Vagina (tissue), 2 donors: ENCODE measurements around the gene FHL2.

Experiments
- POLR2A ChIP-seq, 2 donors: fragments of 450-650 bp; IDR thresholded peaks; one replicate each; pipeline ENCODE4 v1.6.1; 2017; ENCODE audit warnings: antibody characterized with exemption in 2 of 2, mild to moderate bottlenecking in 2 of 2, moderate library complexity in 2 of 2
- POLR2AphosphoS5 ChIP-seq, 2 donors: sonication (generic); formaldehyde crosslinking; IDR thresholded peaks; one replicate each; pipeline ENCODE4 v1.9.0; 2017; ENCODE audit warnings: antibody characterized with exemption in 2 of 2, mild to moderate bottlenecking in 2 of 2, low read depth in 1 of 2; ENCODE audit not compliant: insufficient read depth in 1 of 2
- TF ChIP-seq, protein P1 (sequence below), 3 experiments: fragments of 450-650 bp in 2 of 3; fragments of 200-600 bp in 1 of 3; sonication (generic) in 1 of 3; IDR thresholded peaks; one replicate each; pipeline ENCODE4 v1.5.1; 2017 to 2019; ENCODE audit warnings: antibody characterized with exemption in 3 of 3, mild to moderate bottlenecking in 2 of 3, moderate library complexity in 2 of 3

DNA sequence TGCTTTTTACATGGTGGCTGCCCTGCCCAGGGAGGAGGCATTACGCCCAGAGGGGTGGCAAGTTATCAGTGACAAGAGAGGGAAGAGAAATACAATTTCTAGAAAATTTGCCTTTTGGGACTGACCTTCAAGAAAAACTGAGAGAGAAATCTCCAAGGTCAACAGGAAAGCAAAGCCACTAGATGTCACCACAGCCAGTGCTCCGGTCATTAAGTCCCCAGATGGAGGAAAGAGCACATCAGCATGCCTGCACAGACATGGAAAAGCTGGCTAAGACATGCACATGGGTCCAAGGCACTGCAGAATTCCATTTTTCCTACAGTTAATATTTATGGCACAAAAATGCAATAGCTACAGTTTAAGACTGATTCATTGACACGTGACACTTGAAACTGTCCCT is 21.0 kb downstream of the FHL2 start:
- TF ChIP-seq POLR2A (IDR thresholded peaks at IDR 0.05) = no peak
- TF ChIP-seq, protein P1, sequence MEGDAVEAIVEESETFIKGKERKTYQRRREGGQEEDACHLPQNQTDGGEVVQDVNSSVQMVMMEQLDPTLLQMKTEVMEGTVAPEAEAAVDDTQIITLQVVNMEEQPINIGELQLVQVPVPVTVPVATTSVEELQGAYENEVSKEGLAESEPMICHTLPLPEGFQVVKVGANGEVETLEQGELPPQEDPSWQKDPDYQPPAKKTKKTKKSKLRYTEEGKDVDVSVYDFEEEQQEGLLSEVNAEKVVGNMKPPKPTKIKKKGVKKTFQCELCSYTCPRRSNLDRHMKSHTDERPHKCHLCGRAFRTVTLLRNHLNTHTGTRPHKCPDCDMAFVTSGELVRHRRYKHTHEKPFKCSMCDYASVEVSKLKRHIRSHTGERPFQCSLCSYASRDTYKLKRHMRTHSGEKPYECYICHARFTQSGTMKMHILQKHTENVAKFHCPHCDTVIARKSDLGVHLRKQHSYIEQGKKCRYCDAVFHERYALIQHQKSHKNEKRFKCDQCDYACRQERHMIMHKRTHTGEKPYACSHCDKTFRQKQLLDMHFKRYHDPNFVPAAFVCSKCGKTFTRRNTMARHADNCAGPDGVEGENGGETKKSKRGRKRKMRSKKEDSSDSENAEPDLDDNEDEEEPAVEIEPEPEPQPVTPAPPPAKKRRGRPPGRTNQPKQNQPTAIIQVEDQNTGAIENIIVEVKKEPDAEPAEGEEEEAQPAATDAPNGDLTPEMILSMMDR (IDR thresholded peaks at IDR 0.05) = no peak
- TF ChIP-seq POLR2AphosphoS5 (IDR thresholded peaks at IDR 0.05; ENCODE audit: insufficient read depth in 1 of 2, low read depth in 1 of 2) = no peak
